Lower lobe of right lung (tissue), 2 donors: Measurements from ENCODE around the gene PROM1. TPM values are rescaled to one million over a fixed set of nuclear protein-coding genes. Genes with fewer than 3 reads are reported as not detected.

Experiments
- ATAC-seq, 2 donors: fragments of 200-7000 bp; cut with Tn5 transposase; one replicate each; pipeline ENCODE4 v1.9.1; 2020 to 2022; ENCODE audit warnings: mild to moderate bottlenecking in 2 of 2, moderate library complexity in 2 of 2
- DNase-seq: peaks from one replicate; pipeline ENCODE4 v3.0.0-alpha.2; 2020
- H3K27ac ChIP-seq: fragments of 200-600 bp; one replicate; pipeline ENCODE4 v1.8.0; 2022
- H3K27me3 ChIP-seq: fragments of 200-600 bp; one replicate; pipeline ENCODE4 v1.8.0; 2022; ENCODE audit warnings: low read depth
- H3K36me3 ChIP-seq: fragments of 200-600 bp; one replicate; pipeline ENCODE4 v1.8.0; 2022; ENCODE audit warnings: mild to moderate bottlenecking
- H3K4me1 ChIP-seq: fragments of 200-600 bp; one replicate; pipeline ENCODE4 v1.8.0; 2022
- H3K4me3 ChIP-seq: fragments of 200-600 bp; one replicate; pipeline ENCODE4 v1.8.0; 2022; ENCODE audit warnings: mild to moderate bottlenecking
- H3K9me3 ChIP-seq: fragments of 200-600 bp; one replicate; pipeline ENCODE4 v1.8.0; 2022
- intact Hi-C: fragments of 100-400 bp; cut with DNase I; formaldehyde crosslinking; loops from one replicate; pipeline ENCODE4 v1.11.0; 2022
- total RNA-seq: library from RNA; stranded (reverse); fragmentation: NEBNext Ultra II Directional; extraction: Animal tissue kit (Norgen Biotek cat#: 25700); gene quantifications from one replicate; pipeline ENCODE4 v1.2.1, GENCODE V29; 2021
- TF ChIP-seq, protein P1 (sequence below): fragments of 200-600 bp; IDR thresholded peaks from one replicate; pipeline ENCODE4 v1.8.0; 2022; ENCODE audit warnings: antibody characterized with exemption, mild to moderate bottlenecking
- donor health status: DM: no; HTN: yes; CAD: no; lungs with severe emphysema.

Gene PROM1
- total RNA-seq, 1 donor from 2014 or later, result 10.1 TPM

DNA sequence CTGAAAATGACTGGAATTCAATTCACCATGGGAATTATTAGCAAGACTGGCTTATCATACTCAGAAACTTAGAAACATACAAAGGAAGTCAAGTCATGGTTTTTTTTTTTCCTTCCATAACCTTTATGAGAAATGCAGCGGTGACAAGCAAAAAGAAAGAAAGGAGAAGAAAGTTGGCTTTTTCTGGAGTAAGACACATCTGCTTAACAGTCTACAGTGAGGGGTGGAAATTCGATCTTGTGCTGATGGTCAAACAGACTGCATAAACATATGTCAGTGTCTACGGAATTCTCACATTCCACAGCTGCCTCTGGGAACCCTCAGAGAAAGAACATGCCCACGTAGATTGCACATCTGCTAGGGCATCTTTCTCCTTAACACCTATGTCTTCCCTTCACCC lies 54.6 kb downstream of the PROM1 start:
- Histone ChIP-seq H3K4me1 (peaks cover 9% of the 10 kb centered on the region), H3K9me3 (no peaks in the 10 kb centered on the region), H3K36me3 (no peaks in the 10 kb centered on the region), H3K27me3 (no peaks in the 10 kb centered on the region), H3K27ac (no peak overlapping the region), H3K4me3 (no peak overlapping the region)
- TF ChIP-seq, protein P1, sequence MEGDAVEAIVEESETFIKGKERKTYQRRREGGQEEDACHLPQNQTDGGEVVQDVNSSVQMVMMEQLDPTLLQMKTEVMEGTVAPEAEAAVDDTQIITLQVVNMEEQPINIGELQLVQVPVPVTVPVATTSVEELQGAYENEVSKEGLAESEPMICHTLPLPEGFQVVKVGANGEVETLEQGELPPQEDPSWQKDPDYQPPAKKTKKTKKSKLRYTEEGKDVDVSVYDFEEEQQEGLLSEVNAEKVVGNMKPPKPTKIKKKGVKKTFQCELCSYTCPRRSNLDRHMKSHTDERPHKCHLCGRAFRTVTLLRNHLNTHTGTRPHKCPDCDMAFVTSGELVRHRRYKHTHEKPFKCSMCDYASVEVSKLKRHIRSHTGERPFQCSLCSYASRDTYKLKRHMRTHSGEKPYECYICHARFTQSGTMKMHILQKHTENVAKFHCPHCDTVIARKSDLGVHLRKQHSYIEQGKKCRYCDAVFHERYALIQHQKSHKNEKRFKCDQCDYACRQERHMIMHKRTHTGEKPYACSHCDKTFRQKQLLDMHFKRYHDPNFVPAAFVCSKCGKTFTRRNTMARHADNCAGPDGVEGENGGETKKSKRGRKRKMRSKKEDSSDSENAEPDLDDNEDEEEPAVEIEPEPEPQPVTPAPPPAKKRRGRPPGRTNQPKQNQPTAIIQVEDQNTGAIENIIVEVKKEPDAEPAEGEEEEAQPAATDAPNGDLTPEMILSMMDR, result no peak
- intact Hi-C loops, result loop anchor here (5.0 kb wide), 1 partner anchor 233 kb away; no protein-coding TSS in a partner anchor
- DNase-seq, result no peak
- ATAC-seq, result no peak

DNA sequence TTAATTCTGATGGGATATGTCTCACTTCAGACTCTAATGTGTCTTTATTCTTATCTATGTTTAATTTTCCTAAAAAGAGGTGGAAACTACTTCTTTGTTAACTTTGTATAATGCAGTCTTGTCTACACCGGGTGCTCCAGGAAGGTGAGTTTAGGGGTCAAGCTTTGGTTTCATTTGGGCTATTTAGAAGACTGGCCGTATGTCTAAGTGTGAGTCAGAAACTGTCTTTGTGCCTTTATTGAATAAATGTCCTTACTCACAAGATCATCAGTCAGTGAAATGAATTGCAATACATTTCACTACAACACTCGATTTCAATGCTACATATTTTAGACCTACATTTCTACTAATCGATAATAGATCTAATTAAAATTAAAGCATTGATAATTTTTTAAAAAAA lies 56.2 kb downstream of the PROM1 start:
- no peak overlapping the region for H3K4me3 ChIP-seq
- no peak for DNase-seq
- peaks cover 6% of the 10 kb centered on the region for H3K4me1 ChIP-seq
- no peaks in the 10 kb centered on the region for H3K27me3 ChIP-seq
- no peak overlapping the region for H3K27ac ChIP-seq
- TF ChIP-seq, protein P1, result no peak
- H3K9me3 ChIP-seq, result no peaks in the 10 kb centered on the region
- ATAC-seq, result no peak
- intact Hi-C loops, result loop anchor here (5.0 kb wide), 1 partner anchor 235 kb away; no protein-coding TSS in a partner anchor
- H3K36me3 ChIP-seq, result no peaks in the 10 kb centered on the region

DNA sequence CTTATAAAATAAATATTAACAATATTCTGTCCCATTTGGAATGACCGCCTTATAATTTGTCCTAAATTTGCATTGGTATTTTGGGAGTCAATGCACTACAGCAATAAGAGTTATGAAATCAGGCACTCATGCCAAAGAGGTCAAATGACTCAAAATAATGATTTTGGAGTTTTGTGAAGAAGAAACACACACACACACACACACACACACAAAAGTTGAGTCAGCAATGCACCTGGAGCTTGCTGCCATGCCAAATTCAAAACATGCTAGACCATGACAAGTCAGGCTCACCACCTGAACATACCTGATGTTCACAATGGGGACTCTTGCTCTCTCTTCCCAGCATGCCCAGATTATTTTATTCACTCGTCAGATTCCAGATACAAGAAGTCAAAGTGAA lies 56.7 kb downstream of the PROM1 start:
- peaks cover 6% of the 10 kb centered on the region for H3K4me1 ChIP-seq
- H3K4me3 ChIP-seq, result no peak overlapping the region
- ATAC-seq (no peak), DNase-seq (no peak)
- intact Hi-C loops, result loop anchor here (5.0 kb wide), 1 partner anchor 235 kb away; no protein-coding TSS in a partner anchor
- no peak overlapping the region for H3K27ac ChIP-seq
- TF ChIP-seq, protein P1, result no peak
- H3K9me3 ChIP-seq, result no peaks in the 10 kb centered on the region
- no peaks in the 10 kb centered on the region for H3K27me3 ChIP-seq
- H3K36me3 ChIP-seq, result no peaks in the 10 kb centered on the region

DNA sequence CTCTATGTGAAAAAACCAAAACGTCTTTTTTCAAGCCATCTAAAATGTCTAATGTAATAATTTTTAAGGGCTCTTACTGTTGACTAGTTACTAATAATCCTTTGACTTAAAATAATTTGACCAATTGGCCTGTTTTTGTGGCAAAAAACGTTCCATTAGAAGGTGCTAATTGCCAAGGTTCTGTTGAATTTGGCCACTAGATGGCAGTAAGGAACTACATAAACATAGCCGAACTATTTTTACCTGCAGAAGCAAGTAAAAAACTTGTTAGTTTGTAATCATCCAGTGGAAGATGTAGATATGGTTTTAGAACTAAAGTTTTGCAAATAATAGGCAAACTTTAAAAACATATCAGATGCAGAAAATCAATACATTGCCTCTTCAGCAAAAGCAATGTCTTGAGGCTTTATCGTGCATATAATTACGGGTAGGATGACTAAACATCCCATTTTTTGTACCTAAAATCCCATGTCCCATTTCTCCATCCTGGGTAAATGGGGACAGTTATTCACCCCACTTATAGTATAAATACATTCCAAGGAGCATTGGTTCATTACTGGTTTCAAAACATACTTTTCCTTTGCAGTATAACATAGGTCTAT lies 57.6 kb downstream of the PROM1 start:
- intact Hi-C loops, result loop anchor here (5.0 kb wide), 1 partner anchor 236 kb away; no protein-coding TSS in a partner anchor
- no peaks in the 10 kb centered on the region for H3K9me3 ChIP-seq
- ATAC-seq (peak in 1 of 2 donors; percentile 59), DNase-seq (no peak)
- H3K4me1 ChIP-seq, result peaks cover 6% of the 10 kb centered on the region
- H3K36me3 ChIP-seq, result no peaks in the 10 kb centered on the region
- H3K27ac ChIP-seq, result no peak overlapping the region
- H3K27me3 ChIP-seq, result no peaks in the 10 kb centered on the region
- TF ChIP-seq, protein P1, result peak; percentile 87
- no peak overlapping the region for H3K4me3 ChIP-seq

GRCh38 chr4:16025268-16025667 lies 58.6 kb downstream of the PROM1 start:
- H3K4me1 ChIP-seq, result peaks cover 6% of the 10 kb centered on the region
- no peaks in the 10 kb centered on the region for H3K36me3 ChIP-seq
- ATAC-seq (no peak), DNase-seq (no peak)
- intact Hi-C loops, result loop anchor here (5.0 kb wide), 1 partner anchor 237 kb away; no protein-coding TSS in a partner anchor
- H3K27me3 ChIP-seq, result no peaks in the 10 kb centered on the region
- H3K27ac ChIP-seq, result no peak overlapping the region
- TF ChIP-seq, protein P1, result no peak
- H3K4me3 ChIP-seq, result no peak overlapping the region
- H3K9me3 ChIP-seq, result no peaks in the 10 kb centered on the region
